Body of pancreas (tissue), 4 donors: Measurements from ENCODE around the gene SSC5D.

ENCODE experiments used
- POLR2A ChIP-seq, 3 donors: fragments of 450-650 bp; IDR thresholded peaks; one replicate each; pipeline ENCODE4 v1.6.1; 2016; ENCODE audit warnings: antibody characterized with exemption in 3 of 3, mild to moderate bottlenecking in 2 of 3
- TF ChIP-seq, protein P1 (sequence below), 7 experiments: fragments of 450-650 bp in 4 of 7; fragments of 200-600 bp in 3 of 7; sonication (generic) in 3 of 7; IDR thresholded peaks; one replicate each; pipeline ENCODE4 v1.5.1; 2016 to 2019; ENCODE audit warnings: antibody characterized with exemption in 7 of 7

GRCh38 chr19:55497763-55498162, 9.5 kb downstream of the SSC5D start:
- no peak for TF ChIP-seq POLR2A (IDR thresholded peaks at IDR 0.05)
- TF ChIP-seq, protein P1, sequence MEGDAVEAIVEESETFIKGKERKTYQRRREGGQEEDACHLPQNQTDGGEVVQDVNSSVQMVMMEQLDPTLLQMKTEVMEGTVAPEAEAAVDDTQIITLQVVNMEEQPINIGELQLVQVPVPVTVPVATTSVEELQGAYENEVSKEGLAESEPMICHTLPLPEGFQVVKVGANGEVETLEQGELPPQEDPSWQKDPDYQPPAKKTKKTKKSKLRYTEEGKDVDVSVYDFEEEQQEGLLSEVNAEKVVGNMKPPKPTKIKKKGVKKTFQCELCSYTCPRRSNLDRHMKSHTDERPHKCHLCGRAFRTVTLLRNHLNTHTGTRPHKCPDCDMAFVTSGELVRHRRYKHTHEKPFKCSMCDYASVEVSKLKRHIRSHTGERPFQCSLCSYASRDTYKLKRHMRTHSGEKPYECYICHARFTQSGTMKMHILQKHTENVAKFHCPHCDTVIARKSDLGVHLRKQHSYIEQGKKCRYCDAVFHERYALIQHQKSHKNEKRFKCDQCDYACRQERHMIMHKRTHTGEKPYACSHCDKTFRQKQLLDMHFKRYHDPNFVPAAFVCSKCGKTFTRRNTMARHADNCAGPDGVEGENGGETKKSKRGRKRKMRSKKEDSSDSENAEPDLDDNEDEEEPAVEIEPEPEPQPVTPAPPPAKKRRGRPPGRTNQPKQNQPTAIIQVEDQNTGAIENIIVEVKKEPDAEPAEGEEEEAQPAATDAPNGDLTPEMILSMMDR (IDR thresholded peaks at IDR 0.05) = no peak
